GM12878 (cell line): ENCODE data around the gene PCLO. TPM values are rescaled to one million over a fixed set of nuclear protein-coding genes. Genes with fewer than 3 reads are reported as not detected.

Experiments used
- ATAC-seq: fragments of 200-7000 bp; cut with Tn5 transposase; 3 replicates; pipeline ENCODE4 v1.9.1; 2020; ENCODE audit warnings: mild to moderate bottlenecking, moderate library complexity
- BruUV-seq: library from RNA; stranded (reverse); fragments of 400-500 nt; replicated peaks from 2 replicates; lab custom pipeline; 2021; lab: Mats Ljungman, UMichigan
- CTCF ChIA-PET: fragments of 300-600 bp; sonication (Branson Sonifier 250); formaldehyde crosslinking; extraction: SDS; loops from one replicate; lab custom pipeline; 2021; ENCODE audit warnings: inconsistent platforms; lab: Yijun Ruan, JAX
- POLR2A ChIA-PET: fragments of 350-600 bp; formaldehyde crosslinking; extraction: SDS; loops from one replicate; lab custom pipeline; 2021; ENCODE audit warnings: inconsistent platforms; lab: Charles Lee
- RAD21 ChIA-PET: fragments of 300-600 bp; sonication (Branson Sonifier 250); formaldehyde crosslinking; loops from one replicate; lab custom pipeline; 2023; ENCODE audit warnings: antibody characterized with exemption; ENCODE audit not compliant: unreplicated experiment; lab: Charles Lee
- SMC1A ChIA-PET: fragments of 300-600 bp; sonication (Branson Sonifier 250); formaldehyde crosslinking; loops from one replicate; lab custom pipeline; 2023; ENCODE audit not compliant: unreplicated experiment, uncharacterized antibody; lab: Charles Lee
- DNase-seq: peaks from one replicate; pipeline ENCODE4 v3.0.0-alpha.2; 2011; ENCODE audit warnings: low read depth, low spot score
- FAIRE-seq: peaks from 3 replicates; lab custom pipeline; 2011; peaks lifted over from hg19 to GRCh38; lab: Jason Lieb, UNC
- H2AFZ ChIP-seq: 2 replicates; pipeline ENCODE4 v1.6.0; 2011; ENCODE audit warnings: low read depth, low read length, control low read depth; ENCODE audit not compliant: control insufficient read depth
- H3K27ac ChIP-seq: 2 replicates; pipeline ENCODE4 v1.5.1; 2011; ENCODE audit warnings: control low read depth; ENCODE audit not compliant: control insufficient read depth, insufficient read depth
- H3K27me3 ChIP-seq, 2 experiments: replicated peaks in 1 of 2; 2 replicates each; pipeline versions ENCODE4 v1.6.0 to v1.6.1; 2011; ENCODE audit warnings: low read length in 1 of 2; ENCODE audit not compliant: control insufficient read depth in 2 of 2, insufficient read depth in 2 of 2
- H3K36me3 ChIP-seq, 2 experiments: 2 replicates each; pipeline ENCODE4 v1.5.1; 2011; ENCODE audit warnings: low read length in 1 of 2; ENCODE audit not compliant: control insufficient read depth in 2 of 2, insufficient read depth in 2 of 2
- H3K4me1 ChIP-seq: 2 replicates; pipeline ENCODE4 v1.6.1; 2011; ENCODE audit warnings: mild to moderate bottlenecking, low read length, moderate library complexity, mixed read lengths; ENCODE audit not compliant: control insufficient read depth, insufficient read depth
- H3K4me2 ChIP-seq: 2 replicates; pipeline ENCODE4 v1.6.0; 2011; ENCODE audit warnings: control low read depth; ENCODE audit not compliant: control insufficient read depth, insufficient read depth
- H3K4me3 ChIP-seq: fragments of 200-600 bp; sonication (generic); 2 replicates; pipeline ENCODE4 v1.5.1; 2016
- H3K79me2 ChIP-seq: 2 replicates; pipeline ENCODE4 v1.6.0; 2011; ENCODE audit warnings: low read length; ENCODE audit not compliant: control insufficient read depth, insufficient read depth
- H3K9ac ChIP-seq: 2 replicates; pipeline ENCODE4 v1.8.0; 2011; ENCODE audit warnings: low read length, control low read depth, mixed read lengths; ENCODE audit not compliant: control insufficient read depth, insufficient read depth
- H3K9me3 ChIP-seq: replicated peaks from 3 replicates; pipeline ENCODE4 v1.5.1; 2011; ENCODE audit warnings: mild to moderate bottlenecking, low read length; ENCODE audit not compliant: control insufficient read depth, insufficient read depth
- H4K20me1 ChIP-seq: 2 replicates; pipeline ENCODE4 v1.6.0; 2011; ENCODE audit not compliant: control insufficient read depth, insufficient read depth
- BHLHE40 ChIP-seq, 2 experiments: fragments of 450-650 bp in 1 of 2; IDR thresholded peaks; 2 replicates each; pipeline ENCODE4 v1.6.1; 2011 to 2017; ENCODE audit warnings: low read depth in 2 of 2, borderline replicate concordance in 1 of 2, improper control_type of control experiment in 1 of 2, low read length in 1 of 2, mild to moderate bottlenecking in 1 of 2
- EED ChIP-seq: sonication (generic); IDR thresholded peaks from 2 replicates; pipeline ENCODE4 v1.6.1; 2016; ENCODE audit warnings: antibody characterized with exemption, low read depth
- FOS ChIP-seq: IDR thresholded peaks from 3 replicates; pipeline ENCODE4 v1.6.1; 2011; ENCODE audit warnings: borderline replicate concordance; ENCODE audit not compliant: insufficient read length; ENCODE audit errors: extremely low read depth
- HDGF ChIP-seq: fragments of 450-650 bp; IDR thresholded peaks from 2 replicates; pipeline ENCODE4 v1.6.1; 2016; ENCODE audit warnings: antibody characterized with exemption
- MAX ChIP-seq: IDR thresholded peaks from 2 replicates; pipeline ENCODE4 v1.6.1; 2012; ENCODE audit warnings: low read depth, low read length, improper control_type of control experiment
- NFIC ChIP-seq: IDR thresholded peaks from 2 replicates; pipeline ENCODE4 v1.6.1; 2012; ENCODE audit warnings: low read depth, mild to moderate bottlenecking, inconsistent platforms, low read length, moderate library complexity
- NFYA ChIP-seq: IDR thresholded peaks from 2 replicates; pipeline ENCODE4 v1.6.1; 2011; ENCODE audit warnings: low read depth, mild to moderate bottlenecking, low read length, improper control_type of control experiment, borderline replicate concordance
- SIX5 ChIP-seq: IDR thresholded peaks from 2 replicates; pipeline ENCODE4 v1.6.1; 2011; ENCODE audit warnings: mild to moderate bottlenecking, low read depth, low read length, moderate library complexity; ENCODE audit not compliant: severe bottlenecking
- SMC3 ChIP-seq: IDR thresholded peaks from 2 replicates; pipeline ENCODE4 v1.6.1; 2011; ENCODE audit warnings: low read length, improper control_type of control experiment, borderline replicate concordance
- SREBF2 ChIP-seq: IDR thresholded peaks from 2 replicates; pipeline ENCODE4 v1.6.1; 2012; ENCODE audit warnings: mild to moderate bottlenecking, low read length
- SUZ12 ChIP-seq: fragments of 200-600 bp; sonication (generic); IDR thresholded peaks from one replicate; pipeline ENCODE4 v1.6.1; 2018; ENCODE audit warnings: antibody characterized with exemption, mild to moderate bottlenecking; ENCODE audit not compliant: unreplicated experiment
- TARDBP ChIP-seq: IDR thresholded peaks from 2 replicates; pipeline ENCODE4 v1.6.1; 2016; ENCODE audit warnings: borderline replicate concordance
- WGBS: methylation state at CpG from one replicate; pipeline ENCODE4 v1.1.6; 2016; ENCODE audit warnings: low lambda C conversion rate; ENCODE audit not compliant: insufficient replicate concordance, insufficient coverage; ENCODE audit errors: missing lambda C conversion rate; 5-methylcytosine and 5-hydroxymethylcytosine counted together
- in situ Hi-C: fragments of 300-500 bp; cut with MboI; formaldehyde crosslinking; loops from 9 replicates; pipeline ENCODE4 v1.14.3; 2018; ENCODE audit warnings: mixed read lengths
- intact Hi-C: fragments of 100-400 bp; cut with micrococcal nuclease; formaldehyde crosslinking; loops from one replicate; pipeline ENCODE4 v1.14.2; 2022; ENCODE audit not compliant: unreplicated experiment
- polyA plus RNA-seq, 11 experiments: library from polyadenylated mRNA; depleted of rRNA in 4 of 11; unstranded in 6 of 11; stranded (reverse) in 5 of 11; fragments of >200 nt; fragmentation: Nextera tagmentation in 4 of 11; fragmentation: Illumina TruSeq in 1 of 11; extraction: Ambion mirVana in 4 of 11; extraction: Trizol in 1 of 11; gene quantifications; 1 replicate in 1 of 11; 2 replicates in 10 of 11; pipeline versions ENCODE4 v1.2.1 to v1.2.3, GENCODE V29; 2011 to 2016; ENCODE audit warnings: inconsistent platforms in 2 of 11, missing spikeins in 2 of 11, low read depth in 1 of 11
- total RNA-seq, 4 experiments: library from RNA; depleted of rRNA in 3 of 4; stranded (reverse); fragments of >200 nt in 3 of 4; fragmentation: Illumina TruSeq in 1 of 4; extraction: Trizol in 1 of 4; gene quantifications; 2 replicates each; pipeline versions ENCODE4 v1.2.1 to v1.2.3, GENCODE V29; 2013 to 2021
- TF ChIP-seq, protein P1 (sequence below): IDR thresholded peaks from 2 replicates; pipeline ENCODE4 v1.6.1; 2012; ENCODE audit warnings: low read length, inconsistent platforms

PCLO gene
- total and polyA plus RNA-seq, 10 of the 15 experiments (the other 5 are each of a cell fraction or from before 2014, with no cell fraction given) = 0.01 to 0.08 (median 0.03) TPM; not detected in 6

GRCh38 chr7:83036721-83037380 is 125.8 kb downstream of the PCLO start:
- H3K4me2 ChIP-seq = no peak overlapping the region
- TF ChIP-seq EED (no peak), NFYA (no peak), FOS (no peak), BHLHE40 (IDR thresholded peaks at IDR 0.05; ENCODE audit: borderline replicate concordance in 1 of 2, low read depth in 2 of 2, low read length in 1 of 2) (no peak), TARDBP (no peak), SUZ12 (no peak), HDGF (no peak), MAX (no peak), SIX5 (no peak), SREBF2 (no peak), NFIC (no peak), SMC3 (no peak)
- TF ChIP-seq, protein P1, sequence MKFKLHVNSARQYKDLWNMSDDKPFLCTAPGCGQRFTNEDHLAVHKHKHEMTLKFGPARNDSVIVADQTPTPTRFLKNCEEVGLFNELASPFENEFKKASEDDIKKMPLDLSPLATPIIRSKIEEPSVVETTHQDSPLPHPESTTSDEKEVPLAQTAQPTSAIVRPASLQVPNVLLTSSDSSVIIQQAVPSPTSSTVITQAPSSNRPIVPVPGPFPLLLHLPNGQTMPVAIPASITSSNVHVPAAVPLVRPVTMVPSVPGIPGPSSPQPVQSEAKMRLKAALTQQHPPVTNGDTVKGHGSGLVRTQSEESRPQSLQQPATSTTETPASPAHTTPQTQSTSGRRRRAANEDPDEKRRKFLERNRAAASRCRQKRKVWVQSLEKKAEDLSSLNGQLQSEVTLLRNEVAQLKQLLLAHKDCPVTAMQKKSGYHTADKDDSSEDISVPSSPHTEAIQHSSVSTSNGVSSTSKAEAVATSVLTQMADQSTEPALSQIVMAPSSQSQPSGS = no peak
- ATAC-seq = no peak
- H3K27me3 ChIP-seq = no peaks in the 10 kb centered on the region
- ChIA-PET CTCF (no interaction called here), RAD21 (no interaction called here), POLR2A (no interaction called here), SMC1A (no interaction called here)
- H3K4me1 ChIP-seq = no peaks in the 10 kb centered on the region
- H4K20me1 ChIP-seq = no peaks in the 10 kb centered on the region
- no TSS peak for BruUV-seq
- H2AFZ ChIP-seq = no peak overlapping the region
- no peaks in the 10 kb centered on the region for H3K36me3 ChIP-seq
- no peak for FAIRE-seq
- no peaks in the 10 kb centered on the region for H3K9me3 ChIP-seq
- in situ Hi-C loops (no loop called here), intact Hi-C loops (no loop called here)
- 2% methylated on average over 3 of the region's 3 CpGs for WGBS
- no peak overlapping the region for H3K9ac ChIP-seq
- H3K79me2 ChIP-seq = no peaks in the 10 kb centered on the region
- H3K4me3 ChIP-seq = no peak overlapping the region
- no peak overlapping the region for H3K27ac ChIP-seq
- no peak for DNase-seq
